GM21447 (cell line): ENCODE results near the gene DEPDC1.
"Not testable (repeated sequence)": the region's sequence is repeated elsewhere in the genome, so short reads cannot be mapped to it uniquely, and the experiment has no call there.

Experiments used
- ATAC-seq: cut with Tn5 transposase; IDR thresholded peaks from one replicate; pipeline ENCODE4 v1.9.1; 2021; ENCODE audit not compliant: unreplicated experiment

The DEPDC1 gene

GRCh38 chr1:68496680-68497357 lies at the start of gene DEPDC1:
DEPDC1 (minus strand) TSS chr1:68497082; CDS start chr1:68496999, 83 bp downstream.
- ATAC-seq, result peak; percentile 93

- ATAC-seq, result no peak
These were observed 47.8 kb upstream of the DEPDC1 start for GRCh38 chr1:68544651-68545050.

- ATAC-seq, result no peak
These were observed 45.7 kb upstream of the DEPDC1 start for GRCh38 chr1:68542586-68542985.

- ATAC-seq, result no peak
These were observed 42.1 kb upstream of the DEPDC1 start for GRCh38 chr1:68538941-68539340.

GRCh38 chr1:68528243-68528642 lies 31.4 kb upstream of the DEPDC1 start:
- ATAC-seq, result no peak

- ATAC-seq, result no peak
These were observed 28.9 kb upstream of the DEPDC1 start for GRCh38 chr1:68525781-68526180.

- ATAC-seq, result no peak
These were observed 24.4 kb upstream of the DEPDC1 start for GRCh38 chr1:68521286-68521685.

GRCh38 chr1:68516066-68516465 lies 19.2 kb upstream of the DEPDC1 start:
- no peak for ATAC-seq

- ATAC-seq, result no peak
These were observed 14.4 kb upstream of the DEPDC1 start for GRCh38 chr1:68511254-68511653.

- no peak for ATAC-seq
These were observed 9.5 kb upstream of the DEPDC1 start for GRCh38 chr1:68506386-68506785.

GRCh38 chr1:68503085-68503484 lies 6.2 kb upstream of the DEPDC1 start:
- ATAC-seq, result no peak

- ATAC-seq, result peak; percentile 12
These were observed 446 bp upstream of the DEPDC1 start for GRCh38 chr1:68497358-68497698.

- peak; percentile 28 for ATAC-seq
These were observed 758 bp downstream of the DEPDC1 start for GRCh38 chr1:68495968-68496679.

- ATAC-seq, result no peak
These were observed 1.4 kb downstream of the DEPDC1 start for GRCh38 chr1:68495532-68495931.

GRCh38 chr1:68493193-68493592 lies 3.7 kb downstream of the DEPDC1 start:
- no peak for ATAC-seq

GRCh38 chr1:68492255-68492654 lies 4.6 kb downstream of the DEPDC1 start:
- not testable (repeated sequence) for ATAC-seq

GRCh38 chr1:68490046-68490651 lies 6.7 kb downstream of the DEPDC1 start:
- no peak for ATAC-seq

- ATAC-seq, result no peak
These were observed 11.4 kb downstream of the DEPDC1 start for GRCh38 chr1:68485431-68486022.

GRCh38 chr1:68484618-68485017 lies 12.3 kb downstream of the DEPDC1 start:
- ATAC-seq, result no peak

- no peak for ATAC-seq
These were observed 15.8 kb downstream of the DEPDC1 start for GRCh38 chr1:68481041-68481440.

- no peak for ATAC-seq
These were observed 17.4 kb downstream of the DEPDC1 start for GRCh38 chr1:68479501-68479900.

- ATAC-seq, result no peak
These were observed 18.2 kb downstream of the DEPDC1 start for GRCh38 chr1:68478662-68479061.
